Muscle layer of duodenum (tissue), 2 donors: ENCODE results near the gene COX18.

Experiments
- H3K27ac ChIP-seq: one replicate; pipeline ENCODE4 v1.7.0; 2013; ENCODE audit warnings: mild to moderate bottlenecking, low read length
- H3K27me3 ChIP-seq: one replicate; pipeline ENCODE4 v1.7.0; 2013; ENCODE audit warnings: low read depth, mild to moderate bottlenecking, control low read depth, low read length
- H3K36me3 ChIP-seq, 2 donors: one replicate each; pipeline ENCODE4 v1.7.0; 2013; ENCODE audit warnings: low read length in 2 of 2, control low read depth in 1 of 2, mild to moderate bottlenecking in 1 of 2; ENCODE audit not compliant: insufficient read depth in 2 of 2, control insufficient read depth in 1 of 2
- H3K4me1 ChIP-seq, 2 donors: one replicate each; pipeline ENCODE4 v1.7.0; 2013; ENCODE audit warnings: low read length in 2 of 2, mild to moderate bottlenecking in 2 of 2, control low read depth in 1 of 2, moderate library complexity in 1 of 2; ENCODE audit not compliant: insufficient read depth in 2 of 2, control insufficient read depth in 1 of 2
- H3K4me3 ChIP-seq, 2 donors: one replicate each; pipeline ENCODE4 v1.7.0; 2013; ENCODE audit warnings: low read length in 2 of 2, low read depth in 1 of 2, mild to moderate bottlenecking in 1 of 2
- H3K9me3 ChIP-seq, 2 donors: one replicate each; pipeline ENCODE4 v1.7.0; 2013; ENCODE audit warnings: low read length in 2 of 2, control low read depth in 1 of 2, mild to moderate bottlenecking in 1 of 2; ENCODE audit not compliant: control insufficient read depth in 1 of 2
- donor health status: healthy.

The COX18 gene

GRCh38 chr4:73080789-73081188 lies 11.3 kb upstream of the COX18 start:
- no peaks in the 10 kb centered on the region for H3K27me3 ChIP-seq
- no peak overlapping the region for H3K27ac ChIP-seq
- peaks cover 13 to 23% of the 10 kb centered on the region in 2 donors for H3K36me3 ChIP-seq
- no peaks in the 10 kb centered on the region for H3K9me3 ChIP-seq
- H3K4me1 ChIP-seq = no peaks in the 10 kb centered on the region
- no peak overlapping the region for H3K4me3 ChIP-seq

GRCh38 chr4:73075832-73076231 lies 6.3 kb upstream of the COX18 start:
- no peak overlapping the region for H3K27ac ChIP-seq
- H3K4me1 ChIP-seq = no peaks in the 10 kb centered on the region
- H3K36me3 ChIP-seq = peaks cover 27 to 33% of the 10 kb centered on the region in 2 donors
- no peaks in the 10 kb centered on the region for H3K27me3 ChIP-seq
- H3K9me3 ChIP-seq = no peaks in the 10 kb centered on the region
- no peak overlapping the region for H3K4me3 ChIP-seq

DNA sequence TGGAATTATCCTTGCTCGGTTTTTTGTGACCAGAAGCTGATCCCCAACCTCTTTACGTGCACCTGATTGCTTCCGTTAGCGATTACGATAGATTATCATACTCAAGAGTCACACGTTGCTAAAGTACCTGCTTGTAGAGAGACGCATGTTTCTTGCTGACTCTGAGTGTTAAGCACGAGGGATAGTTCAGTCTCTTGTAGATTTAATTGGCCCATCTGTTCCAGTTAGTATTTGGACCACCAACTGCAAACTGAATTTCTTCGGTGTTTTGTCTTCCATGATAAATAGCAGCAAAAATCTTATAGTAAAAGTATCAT lies 516 bp upstream of the COX18 start:
- no peaks in the 10 kb centered on the region for H3K9me3 ChIP-seq
- peaks cover 16 to 20% of the 10 kb centered on the region in 2 donors for H3K36me3 ChIP-seq
- peaks cover 0 to 7% of the 10 kb centered on the region in 2 donors for H3K4me1 ChIP-seq
- H3K27me3 ChIP-seq = no peaks in the 10 kb centered on the region
- peak overlapping the region; percentile 99 for H3K27ac ChIP-seq
- peak overlapping the region; percentile 83 to 94 for H3K4me3 ChIP-seq

DNA sequence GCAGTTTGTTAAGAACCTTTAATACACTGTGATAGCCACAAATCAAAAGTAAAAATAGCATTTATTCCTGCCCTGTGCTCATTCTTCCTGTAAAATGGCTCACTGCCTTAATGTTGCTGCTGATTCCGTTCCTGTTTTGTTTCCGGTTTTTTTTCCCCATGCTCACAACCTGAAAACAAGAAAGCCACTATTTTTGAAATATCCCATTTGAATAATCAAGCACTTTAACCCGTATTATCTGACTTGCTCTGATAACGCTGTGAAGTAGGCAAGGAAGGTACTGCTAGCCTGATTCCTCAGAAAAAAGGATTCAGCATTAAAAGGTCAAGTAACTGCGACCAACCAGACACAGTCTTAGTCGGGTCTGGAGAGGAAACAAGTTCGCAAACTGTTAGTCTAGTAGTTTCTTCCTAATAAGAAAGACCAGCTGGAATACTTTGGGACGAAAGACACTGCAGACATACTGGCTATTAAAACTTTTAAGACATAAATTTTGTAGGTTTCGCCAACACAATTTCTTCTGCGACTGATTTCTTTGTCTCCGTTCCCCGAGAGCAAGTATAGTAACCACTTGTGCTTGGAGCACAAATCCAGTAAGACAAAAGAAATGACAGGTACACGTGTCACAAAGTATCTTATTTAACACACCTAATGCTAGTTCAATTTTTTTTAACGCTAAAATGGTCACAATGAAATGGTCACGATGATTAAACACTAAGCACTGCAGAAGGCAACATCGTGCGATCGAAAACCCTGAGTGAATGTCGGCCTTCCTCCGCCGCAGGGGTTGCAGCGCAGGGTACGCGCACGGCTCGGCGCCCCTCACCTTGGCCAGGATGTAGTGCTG lies 802 bp downstream of the COX18 start:
- Histone ChIP-seq H3K9me3 (no peaks in the 10 kb centered on the region), H3K4me1 (peaks cover 0 to 7% of the 10 kb centered on the region in 2 donors), H3K36me3 (peaks cover 15 to 22% of the 10 kb centered on the region in 2 donors), H3K4me3 (peak overlapping the region; percentile 83 to 94), H3K27me3 (no peaks in the 10 kb centered on the region), H3K27ac (peak overlapping the region; percentile 99)

GRCh38 chr4:73067971-73068394 lies 1.5 kb downstream of the COX18 start:
- Histone ChIP-seq H3K4me1 (peaks cover 0 to 7% of the 10 kb centered on the region in 2 donors), H3K27ac (peak overlapping the region; percentile 99), H3K4me3 (peak overlapping the region; percentile 83 to 94), H3K9me3 (no peaks in the 10 kb centered on the region), H3K36me3 (peaks cover 20 to 27% of the 10 kb centered on the region in 2 donors), H3K27me3 (no peaks in the 10 kb centered on the region)

GRCh38 chr4:73066928-73067327 lies 2.6 kb downstream of the COX18 start:
- H3K27ac ChIP-seq = no peak overlapping the region
- no peak overlapping the region for H3K4me3 ChIP-seq
- H3K9me3 ChIP-seq = no peaks in the 10 kb centered on the region
- peaks cover 0 to 7% of the 10 kb centered on the region in 2 donors for H3K4me1 ChIP-seq
- H3K36me3 ChIP-seq = peaks cover 18 to 30% of the 10 kb centered on the region in 2 donors
- no peaks in the 10 kb centered on the region for H3K27me3 ChIP-seq

GRCh38 chr4:73066445-73066844 lies 3.1 kb downstream of the COX18 start:
- Histone ChIP-seq H3K36me3 (peaks cover 16 to 34% of the 10 kb centered on the region in 2 donors), H3K4me3 (no peak overlapping the region)

GRCh38 chr4:73064536-73064935 lies 5.0 kb downstream of the COX18 start:
- Histone ChIP-seq H3K9me3 (no peaks in the 10 kb centered on the region), H3K4me1 (peaks cover 0 to 7% of the 10 kb centered on the region in 2 donors), H3K4me3 (no peak overlapping the region), H3K36me3 (peaks cover 24 to 52% of the 10 kb centered on the region in 2 donors), H3K27me3 (no peaks in the 10 kb centered on the region), H3K27ac (no peak overlapping the region)

More at GRCh38 chr4:73066445-73066844, 3.1 kb downstream of the COX18 start:
- H3K27ac ChIP-seq = no peak overlapping the region
- H3K9me3 ChIP-seq = no peaks in the 10 kb centered on the region
- peaks cover 0 to 7% of the 10 kb centered on the region in 2 donors for H3K4me1 ChIP-seq
- H3K27me3 ChIP-seq = no peaks in the 10 kb centered on the region

DNA sequence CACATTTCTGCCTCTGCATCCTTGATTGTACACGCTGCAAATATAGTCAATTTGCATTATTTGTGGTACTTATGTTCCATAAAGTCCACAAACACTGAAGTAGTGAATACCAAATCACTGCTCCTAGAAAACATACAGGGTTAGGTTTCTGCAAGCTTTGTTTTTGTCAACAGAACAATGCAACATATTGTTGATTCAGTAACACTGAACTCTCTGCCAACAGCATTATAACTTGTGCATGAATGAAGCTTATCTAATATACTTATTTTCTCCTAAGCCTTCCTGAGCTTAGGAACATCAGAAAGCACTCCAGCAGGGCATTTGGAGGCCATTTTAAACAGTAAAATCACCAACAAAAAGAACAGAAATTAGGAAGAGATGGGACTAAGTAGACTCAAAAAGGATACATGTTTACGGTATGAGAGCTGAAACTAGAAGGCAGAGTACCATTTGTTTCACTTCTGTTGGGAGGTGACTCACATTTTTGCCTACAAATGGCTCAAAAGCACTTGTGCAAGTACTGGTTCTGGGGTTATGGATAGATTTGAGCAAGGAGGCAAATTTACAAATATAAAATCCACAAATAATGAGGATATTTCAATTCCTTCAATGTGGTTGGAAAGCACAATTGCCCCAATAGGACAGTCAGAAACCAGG lies 14.1 kb downstream of the COX18 start:
- H3K4me3 ChIP-seq = no peak overlapping the region
- no peak overlapping the region for H3K27ac ChIP-seq

GRCh38 chr4:73053974-73054480 lies 15.5 kb downstream of the COX18 start:
- H3K27me3 ChIP-seq = no peaks in the 10 kb centered on the region
- no peaks in the 10 kb centered on the region for H3K9me3 ChIP-seq
- H3K27ac ChIP-seq = no peak overlapping the region
- no peaks in the 10 kb centered on the region for H3K4me1 ChIP-seq
- peaks cover 30 to 39% of the 10 kb centered on the region in 2 donors for H3K36me3 ChIP-seq
- no peak overlapping the region for H3K4me3 ChIP-seq

More for the DNA sequence above, 14.1 kb downstream of the COX18 start:
- Histone ChIP-seq H3K4me1 (no peaks in the 10 kb centered on the region), H3K36me3 (peaks cover 43 to 51% of the 10 kb centered on the region in 2 donors), H3K9me3 (no peaks in the 10 kb centered on the region), H3K27me3 (no peaks in the 10 kb centered on the region)

GRCh38 chr4:73053076-73053475 lies 16.4 kb downstream of the COX18 start:
- Histone ChIP-seq H3K4me1 (no peaks in the 10 kb centered on the region), H3K27ac (no peak overlapping the region), H3K9me3 (no peaks in the 10 kb centered on the region), H3K4me3 (no peak overlapping the region), H3K36me3 (peaks cover 20 to 29% of the 10 kb centered on the region in 2 donors), H3K27me3 (no peaks in the 10 kb centered on the region)
